Measurements from ENCODE around the gene ATXN2L.
"Not testable (repeated sequence)": the region's sequence is repeated elsewhere in the genome, so short reads cannot be mapped to it uniquely, and the experiment has no call there.

ATXN2L gene, protein sequence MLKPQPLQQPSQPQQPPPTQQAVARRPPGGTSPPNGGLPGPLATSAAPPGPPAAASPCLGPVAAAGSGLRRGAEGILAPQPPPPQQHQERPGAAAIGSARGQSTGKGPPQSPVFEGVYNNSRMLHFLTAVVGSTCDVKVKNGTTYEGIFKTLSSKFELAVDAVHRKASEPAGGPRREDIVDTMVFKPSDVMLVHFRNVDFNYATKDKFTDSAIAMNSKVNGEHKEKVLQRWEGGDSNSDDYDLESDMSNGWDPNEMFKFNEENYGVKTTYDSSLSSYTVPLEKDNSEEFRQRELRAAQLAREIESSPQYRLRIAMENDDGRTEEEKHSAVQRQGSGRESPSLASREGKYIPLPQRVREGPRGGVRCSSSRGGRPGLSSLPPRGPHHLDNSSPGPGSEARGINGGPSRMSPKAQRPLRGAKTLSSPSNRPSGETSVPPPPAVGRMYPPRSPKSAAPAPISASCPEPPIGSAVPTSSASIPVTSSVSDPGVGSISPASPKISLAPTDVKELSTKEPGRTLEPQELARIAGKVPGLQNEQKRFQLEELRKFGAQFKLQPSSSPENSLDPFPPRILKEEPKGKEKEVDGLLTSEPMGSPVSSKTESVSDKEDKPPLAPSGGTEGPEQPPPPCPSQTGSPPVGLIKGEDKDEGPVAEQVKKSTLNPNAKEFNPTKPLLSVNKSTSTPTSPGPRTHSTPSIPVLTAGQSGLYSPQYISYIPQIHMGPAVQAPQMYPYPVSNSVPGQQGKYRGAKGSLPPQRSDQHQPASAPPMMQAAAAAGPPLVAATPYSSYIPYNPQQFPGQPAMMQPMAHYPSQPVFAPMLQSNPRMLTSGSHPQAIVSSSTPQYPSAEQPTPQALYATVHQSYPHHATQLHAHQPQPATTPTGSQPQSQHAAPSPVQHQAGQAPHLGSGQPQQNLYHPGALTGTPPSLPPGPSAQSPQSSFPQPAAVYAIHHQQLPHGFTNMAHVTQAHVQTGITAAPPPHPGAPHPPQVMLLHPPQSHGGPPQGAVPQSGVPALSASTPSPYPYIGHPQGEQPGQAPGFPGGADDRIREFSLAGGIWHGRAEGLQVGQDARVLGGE

GRCh38 chr16:28822520-28823290 lies at the start of gene ATXN2L:
TSS of gene ATXN2L (plus strand) at chr16:28822999. CDS start at chr16:28823260, 261 bp downstream.
- peak; percentile 85 to 94 (median 91) for DNase-seq (ENCODE audit: low read depth in 3 of 3, low spot score in 1 of 3)

- not testable (repeated sequence) for DNase-seq (ENCODE audit: low read depth in 3 of 3, low spot score in 1 of 3)
These were observed 41.1 kb upstream of the ATXN2L start for GRCh38 chr16:28781697-28782096.

- DNase-seq (ENCODE audit: low read depth in 3 of 3, low spot score in 1 of 3) = not testable (repeated sequence)
These were observed 40.4 kb upstream of the ATXN2L start for GRCh38 chr16:28782357-28782756.

GRCh38 chr16:28802235-28803019 lies 20.4 kb upstream of the ATXN2L start:
- DNase-seq (ENCODE audit: low read depth in 3 of 3, low spot score in 1 of 3) = peak in 2 of 3 donors; percentile 40 to 51

DNA sequence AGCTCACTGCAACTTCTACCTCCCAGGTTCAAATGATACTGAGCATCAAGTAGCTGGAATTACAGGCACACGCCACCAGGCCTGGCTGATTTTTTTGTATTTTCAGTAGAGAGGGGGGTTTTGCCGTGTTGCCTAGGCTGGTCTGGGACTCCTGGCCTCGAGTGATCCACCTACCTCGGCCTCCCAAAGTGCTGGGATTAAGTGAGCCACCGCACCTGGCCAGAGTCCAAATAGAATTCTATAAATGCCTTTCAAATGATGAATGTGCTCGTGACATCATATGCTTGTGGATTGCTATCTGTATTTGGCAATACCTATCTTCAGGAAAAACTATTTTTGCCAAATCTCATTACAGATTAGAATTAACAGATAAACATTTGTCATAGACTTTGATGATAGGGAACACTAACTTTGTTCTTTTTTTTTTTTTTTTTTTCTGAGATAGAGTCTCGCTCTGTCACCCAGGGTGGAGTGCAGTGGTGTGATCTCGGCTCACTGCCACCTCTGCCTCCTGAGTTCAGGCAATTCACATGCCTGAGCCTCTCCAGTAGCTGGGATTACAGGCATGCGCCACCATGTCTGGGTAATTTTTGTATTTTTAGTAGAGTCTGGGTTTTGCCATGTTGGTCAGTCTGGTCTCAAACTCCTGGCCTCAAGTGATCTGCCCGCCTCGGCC lies 15.2 kb upstream of the ATXN2L start:
- DNase-seq (ENCODE audit: low read depth in 3 of 3, low spot score in 1 of 3) = not testable (repeated sequence)

- DNase-seq (ENCODE audit: low read depth in 3 of 3, low spot score in 1 of 3) = no peak
These were observed 2.8 kb upstream of the ATXN2L start for GRCh38 chr16:28820016-28820415.

GRCh38 chr16:28820546-28820945 lies 2.3 kb upstream of the ATXN2L start:
- DNase-seq (ENCODE audit: low read depth in 3 of 3, low spot score in 1 of 3) = not testable (repeated sequence)

DNA sequence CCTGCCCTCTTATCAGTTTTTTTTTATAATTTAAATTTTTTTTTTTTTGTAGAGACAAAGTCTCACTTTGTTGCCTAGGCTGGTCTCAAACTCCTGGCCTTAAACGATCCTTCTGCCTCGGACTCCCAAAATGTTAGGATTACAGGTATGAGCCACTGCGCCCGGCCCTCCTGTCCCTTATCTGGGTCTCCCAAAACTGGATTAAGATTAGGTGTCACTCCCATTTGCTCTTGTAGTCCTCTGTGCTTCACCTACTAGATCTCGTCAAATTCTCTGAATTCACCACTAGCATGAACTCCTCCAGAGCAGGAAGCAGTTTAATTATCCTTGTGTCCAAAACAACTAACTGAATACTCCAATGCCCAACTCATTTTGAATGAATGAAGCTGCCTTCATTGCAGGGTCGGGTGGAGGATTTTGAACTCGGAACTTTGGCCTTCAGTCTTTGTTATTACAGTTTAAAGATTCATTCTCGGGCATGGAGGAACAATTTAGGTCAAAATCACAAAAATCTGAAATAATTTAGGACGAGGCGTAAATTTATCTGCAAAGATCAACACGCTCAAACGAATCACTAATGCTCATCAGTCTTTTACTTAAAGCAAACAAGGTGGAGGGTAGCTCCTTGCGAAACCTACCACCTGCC lies 802 bp upstream of the ATXN2L start:
- no peak for DNase-seq (ENCODE audit: low read depth in 3 of 3, low spot score in 1 of 3)

DNA sequence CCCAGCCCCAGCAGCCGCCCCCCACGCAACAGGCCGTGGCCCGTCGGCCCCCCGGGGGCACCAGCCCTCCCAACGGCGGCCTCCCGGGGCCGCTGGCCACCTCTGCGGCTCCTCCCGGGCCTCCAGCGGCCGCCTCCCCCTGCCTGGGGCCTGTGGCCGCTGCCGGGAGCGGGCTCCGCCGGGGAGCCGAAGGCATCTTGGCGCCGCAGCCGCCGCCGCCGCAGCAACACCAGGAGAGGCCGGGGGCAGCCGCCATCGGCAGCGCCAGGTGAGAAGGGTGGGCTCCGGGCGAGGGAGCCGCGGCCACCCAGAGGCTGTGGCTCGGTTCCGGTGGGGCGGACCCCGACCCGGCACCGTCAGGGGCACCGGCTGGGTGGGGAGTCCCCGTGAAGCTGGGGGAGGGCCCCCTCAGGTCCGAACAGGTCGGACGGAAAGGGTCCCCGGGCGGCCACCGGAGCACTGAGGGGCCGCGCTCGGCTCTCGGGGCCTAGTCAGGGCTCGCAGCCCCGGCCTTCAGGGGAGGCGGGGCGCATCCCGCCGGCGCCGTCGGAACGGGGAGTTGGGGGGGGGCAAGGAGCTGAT lies 583 bp downstream of the ATXN2L start:
- no peak for DNase-seq (ENCODE audit: low read depth in 3 of 3, low spot score in 1 of 3)

GRCh38 chr16:28823873-28824716 lies 1.3 kb downstream of the ATXN2L start:
- peak; percentile 94 to 97 (median 95) for DNase-seq (ENCODE audit: low read depth in 3 of 3, low spot score in 1 of 3)

DNA sequence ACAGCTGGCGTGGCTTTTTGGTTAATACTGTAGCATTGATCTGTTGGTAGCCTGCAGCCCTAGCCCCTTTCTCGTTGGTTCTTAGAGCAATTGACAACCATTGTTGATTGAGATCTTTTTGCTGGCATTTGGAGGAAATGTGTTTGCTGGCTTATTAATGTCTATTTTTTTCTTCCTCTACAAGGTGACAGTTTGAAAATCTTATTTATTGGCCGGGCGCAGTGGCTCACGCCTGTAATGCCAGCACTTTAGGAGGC lies 1.8 kb downstream of the ATXN2L start:
- DNase-seq (ENCODE audit: low read depth in 3 of 3, low spot score in 1 of 3) = no peak

DNA sequence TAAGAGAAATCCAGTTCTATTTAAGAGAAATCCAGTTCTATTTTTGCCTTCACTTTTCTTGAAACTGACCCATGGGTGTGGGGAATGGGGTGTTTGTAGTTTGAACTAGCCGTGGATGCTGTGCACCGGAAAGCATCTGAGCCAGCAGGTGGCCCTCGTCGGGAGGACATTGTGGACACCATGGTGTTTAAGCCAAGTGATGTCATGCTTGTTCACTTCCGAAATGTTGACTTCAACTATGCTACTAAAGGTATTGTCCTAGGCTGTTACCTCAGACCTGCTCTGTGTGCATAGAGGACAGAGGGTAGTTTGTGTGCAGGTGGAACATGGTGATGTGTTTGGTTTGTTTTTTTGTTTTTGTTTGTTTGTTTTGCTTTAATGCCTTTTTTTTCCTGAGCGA lies 3.3 kb downstream of the ATXN2L start:
- DNase-seq (ENCODE audit: low read depth in 3 of 3, low spot score in 1 of 3) = no peak

DNA sequence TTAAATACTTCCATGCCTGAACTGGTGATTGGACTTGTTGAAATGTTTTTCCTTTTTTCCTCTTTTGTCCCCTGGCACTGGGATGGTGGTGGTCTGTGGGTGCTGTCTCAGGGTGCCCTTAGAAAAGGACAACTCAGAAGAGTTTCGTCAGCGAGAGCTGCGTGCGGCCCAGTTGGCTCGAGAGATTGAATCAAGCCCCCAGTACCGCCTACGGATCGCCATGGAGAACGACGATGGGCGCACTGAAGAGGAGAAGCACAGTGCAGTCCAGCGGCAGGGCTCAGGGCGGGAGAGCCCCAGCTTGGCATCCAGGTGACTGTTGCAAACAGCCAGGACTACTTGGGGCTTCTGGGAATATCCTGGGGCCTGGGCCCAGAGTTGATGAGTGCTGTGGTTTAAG lies 6.9 kb downstream of the ATXN2L start:
- DNase-seq (ENCODE audit: low read depth in 3 of 3, low spot score in 1 of 3) = no peak

- DNase-seq (ENCODE audit: low read depth in 3 of 3, low spot score in 1 of 3) = no peak
These were observed 7.7 kb downstream of the ATXN2L start for GRCh38 chr16:28830531-28830930.

GRCh38 chr16:28834349-28834748 lies 11.6 kb downstream of the ATXN2L start:
- DNase-seq (ENCODE audit: low read depth in 3 of 3, low spot score in 1 of 3) = no peak

- no peak for DNase-seq (ENCODE audit: low read depth in 3 of 3, low spot score in 1 of 3)
These were observed 12.4 kb downstream of the ATXN2L start for GRCh38 chr16:28834873-28835863.

Data from stimulated activated CD4-positive, alpha-beta T cell treated with anti-CD3 and anti-CD28 coated beads, TNF-alpha, amount 100 ng/mL, for 1 hour (primary cell).